HG02938 (cell line): ENCODE data around the gene ACER3.
"Not testable (repeated sequence)": the region's sequence is repeated elsewhere in the genome, so short reads cannot be mapped to it uniquely, and the experiment has no call there.

Source experiments
- ATAC-seq: cut with Tn5 transposase; IDR thresholded peaks from one replicate; pipeline ENCODE4 v1.9.1; 2021; ENCODE audit warnings: mild to moderate bottlenecking, moderate library complexity; ENCODE audit not compliant: unreplicated experiment

The ACER3 gene

DNA sequence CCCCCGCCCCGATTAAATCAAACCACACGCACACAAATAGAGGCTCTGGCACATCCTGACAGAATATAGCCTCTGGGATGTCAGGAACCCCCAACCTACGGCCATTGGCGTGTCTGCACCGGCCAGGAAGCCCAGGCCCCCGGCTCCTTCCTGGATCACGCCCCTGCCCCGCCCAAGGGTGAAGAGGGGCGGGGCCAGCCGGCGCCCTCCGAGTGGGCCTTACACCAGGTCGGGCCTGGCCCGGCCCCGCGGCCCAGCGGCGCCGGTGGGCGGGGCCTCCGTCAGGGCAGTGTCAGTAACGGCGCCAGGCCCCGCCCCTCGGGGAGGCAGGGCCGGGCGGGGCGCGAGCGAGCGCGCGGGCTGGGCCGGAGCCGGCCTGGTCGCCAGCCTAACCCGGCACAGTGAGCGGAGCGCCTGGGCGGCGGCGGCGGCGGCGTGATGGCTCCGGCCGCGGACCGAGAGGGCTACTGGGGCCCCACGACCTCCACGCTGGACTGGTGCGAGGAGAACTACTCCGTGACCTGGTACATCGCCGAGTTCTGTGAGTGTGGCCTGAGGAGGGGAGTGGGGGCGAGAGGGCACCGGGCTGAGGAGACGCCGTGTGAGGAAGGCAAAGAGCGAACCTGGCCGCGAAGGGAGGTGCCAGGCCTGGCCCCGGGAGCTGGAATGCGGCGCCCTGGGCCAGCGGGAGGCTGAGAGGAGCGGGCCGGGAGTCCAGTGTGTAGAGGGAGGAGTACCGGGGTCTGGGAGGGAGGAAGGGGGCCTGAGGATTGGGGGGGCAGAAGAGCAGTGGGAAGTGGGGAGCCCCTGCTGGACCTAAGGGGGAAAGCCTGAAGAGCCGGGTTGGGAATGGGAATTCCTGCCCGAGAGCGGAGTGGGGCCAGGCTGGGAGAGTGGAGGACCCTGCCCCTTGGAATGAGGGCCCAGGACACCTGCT lies at the start of gene ACER3:
Gene ACER3 (plus strand): TSS at position 380 of the 937 bp plus-strand sequence. CDS start 59 bp downstream, at position 439.
- ATAC-seq: peak; percentile 84

DNA sequence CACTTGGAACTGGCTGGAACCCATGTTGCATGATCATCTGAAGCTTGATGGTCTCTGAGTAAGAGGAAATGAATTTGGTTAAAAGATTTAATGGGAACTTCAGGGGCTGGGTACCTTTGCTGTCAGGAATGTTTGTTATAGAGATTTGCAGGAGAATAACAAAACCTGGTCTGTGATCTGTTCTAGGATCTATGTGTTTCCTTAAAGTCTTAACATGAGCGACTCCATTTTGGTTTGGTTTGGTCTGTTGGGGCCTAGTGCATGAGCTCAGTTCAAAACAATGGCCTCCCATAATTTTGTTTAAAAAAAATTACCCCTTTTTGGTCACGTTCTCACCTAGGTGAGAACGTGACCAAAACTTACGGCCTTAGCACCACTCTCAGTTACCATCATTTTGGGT lies 49.5 kb upstream of the ACER3 start:
- no peak for ATAC-seq

DNA sequence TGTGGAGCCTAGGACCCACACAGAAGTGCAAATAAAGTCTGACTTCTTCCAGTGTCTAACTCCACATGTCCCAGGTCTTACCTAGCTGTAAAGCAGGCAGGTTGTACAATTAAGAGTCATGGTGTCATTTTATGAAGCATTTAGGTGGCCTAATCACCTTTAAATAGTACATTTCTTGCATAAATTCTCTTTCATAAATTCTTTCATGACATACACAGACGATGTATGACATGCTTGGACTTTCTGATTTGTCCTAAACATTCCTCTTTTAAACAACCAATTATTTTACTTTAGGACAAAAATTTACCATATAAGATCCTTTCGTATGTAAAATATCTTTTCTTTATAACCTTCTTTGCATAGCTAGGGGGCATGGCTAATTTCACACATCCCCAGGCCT lies 46.3 kb upstream of the ACER3 start:
- no peak for ATAC-seq

DNA sequence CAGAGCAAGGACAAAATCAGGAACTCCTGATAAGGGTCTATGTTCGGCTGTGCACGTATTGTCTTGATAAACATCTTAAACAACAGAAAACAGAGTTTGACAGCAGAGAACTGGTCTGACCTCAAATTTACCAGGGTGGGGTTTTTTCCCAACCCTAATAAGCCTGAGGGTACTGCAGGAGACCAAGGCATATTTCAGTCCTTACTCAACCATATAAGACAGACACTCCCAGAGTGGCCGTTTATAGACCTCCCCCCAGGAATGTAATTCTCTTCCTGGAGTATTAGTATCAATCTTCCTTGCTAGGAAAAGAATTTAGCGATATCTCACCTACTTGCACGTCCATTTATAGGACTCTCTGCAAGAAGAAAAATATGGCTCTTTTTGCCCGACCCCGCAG lies 45.0 kb upstream of the ACER3 start:
- ATAC-seq: not testable (repeated sequence)

DNA sequence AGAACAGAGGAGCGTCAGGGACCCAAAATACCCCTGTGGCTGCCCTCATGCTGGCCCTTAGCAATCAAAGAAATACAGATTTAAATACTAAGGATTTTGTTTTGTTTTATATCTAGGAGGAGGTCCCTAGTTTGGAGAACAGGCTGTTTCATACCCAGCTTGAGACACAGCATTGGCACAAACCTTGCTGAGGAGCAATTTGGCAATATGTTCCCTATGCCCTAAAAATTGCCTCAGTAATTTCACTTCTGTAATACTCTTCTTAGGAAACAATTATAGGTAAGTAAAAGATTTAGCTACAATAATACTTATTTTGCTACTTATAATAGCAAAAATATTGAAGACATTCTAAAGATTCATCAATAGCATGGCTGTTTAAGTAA lies 40.5 kb upstream of the ACER3 start:
- no peak for ATAC-seq

DNA sequence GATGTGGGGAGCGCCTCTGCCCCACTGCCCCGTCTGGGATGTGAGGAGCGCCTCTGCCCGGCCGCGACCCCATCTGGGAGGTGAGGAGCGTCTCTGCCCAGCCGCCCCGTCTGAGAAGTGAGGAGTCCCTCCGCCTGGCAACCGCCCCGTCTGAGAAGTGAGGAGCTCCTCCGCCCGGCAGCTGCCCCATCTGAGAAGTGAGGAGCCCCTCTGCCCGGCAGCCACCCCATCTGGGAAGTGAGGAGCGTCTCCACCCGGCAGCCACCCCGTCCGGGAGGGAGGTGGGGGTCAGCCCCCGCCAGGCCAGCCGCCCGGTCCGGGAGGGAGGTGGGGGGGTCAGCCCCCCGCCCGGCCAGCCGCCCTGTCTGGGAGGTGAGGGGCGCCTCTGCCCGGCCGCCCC lies 39.3 kb upstream of the ACER3 start:
- ATAC-seq: not testable (repeated sequence)

DNA sequence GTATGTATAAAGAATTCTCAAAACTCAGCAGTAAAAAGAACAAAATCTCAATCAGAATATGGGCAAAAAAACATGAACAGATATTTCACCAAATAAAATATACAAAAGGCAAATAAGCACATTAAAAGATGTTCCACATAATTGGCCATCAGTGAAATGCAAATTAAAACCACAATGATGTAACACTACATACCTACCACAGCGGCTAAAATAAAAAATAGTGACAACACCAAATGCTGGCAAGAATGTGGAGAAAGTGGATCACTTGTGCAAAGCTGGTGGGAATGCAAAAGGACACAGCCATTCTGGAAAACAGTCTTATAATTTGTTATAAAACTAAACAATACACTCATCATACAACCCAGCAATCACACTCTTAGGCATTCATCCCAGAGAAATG lies 38.3 kb upstream of the ACER3 start:
- no peak for ATAC-seq

DNA sequence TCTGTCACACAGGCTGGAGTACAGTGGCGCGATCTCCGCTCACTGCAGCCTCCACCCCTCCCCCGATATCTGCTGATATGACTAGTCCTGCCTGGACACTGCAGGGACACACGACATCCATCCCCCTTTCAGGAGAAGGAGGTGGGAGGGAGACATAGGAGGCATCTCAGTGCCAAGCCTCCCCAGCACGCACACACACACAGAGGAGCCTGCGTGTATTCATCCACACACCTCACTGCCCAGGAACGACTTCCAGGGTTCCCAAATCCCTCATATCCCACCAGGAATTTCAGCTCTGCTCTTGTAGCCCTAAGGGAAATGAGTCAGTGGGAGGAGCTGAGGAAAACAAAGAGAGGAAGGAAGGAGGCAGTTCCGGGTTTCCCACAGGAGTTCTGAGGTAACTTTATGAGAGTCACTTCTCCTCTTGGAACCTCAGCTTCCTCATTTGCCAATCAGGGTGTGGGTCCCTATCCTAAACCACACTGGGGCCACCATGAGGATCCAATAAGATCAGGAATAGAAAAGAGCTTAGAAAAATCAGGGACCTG lies 37.2 kb upstream of the ACER3 start:
- no peak for ATAC-seq

DNA sequence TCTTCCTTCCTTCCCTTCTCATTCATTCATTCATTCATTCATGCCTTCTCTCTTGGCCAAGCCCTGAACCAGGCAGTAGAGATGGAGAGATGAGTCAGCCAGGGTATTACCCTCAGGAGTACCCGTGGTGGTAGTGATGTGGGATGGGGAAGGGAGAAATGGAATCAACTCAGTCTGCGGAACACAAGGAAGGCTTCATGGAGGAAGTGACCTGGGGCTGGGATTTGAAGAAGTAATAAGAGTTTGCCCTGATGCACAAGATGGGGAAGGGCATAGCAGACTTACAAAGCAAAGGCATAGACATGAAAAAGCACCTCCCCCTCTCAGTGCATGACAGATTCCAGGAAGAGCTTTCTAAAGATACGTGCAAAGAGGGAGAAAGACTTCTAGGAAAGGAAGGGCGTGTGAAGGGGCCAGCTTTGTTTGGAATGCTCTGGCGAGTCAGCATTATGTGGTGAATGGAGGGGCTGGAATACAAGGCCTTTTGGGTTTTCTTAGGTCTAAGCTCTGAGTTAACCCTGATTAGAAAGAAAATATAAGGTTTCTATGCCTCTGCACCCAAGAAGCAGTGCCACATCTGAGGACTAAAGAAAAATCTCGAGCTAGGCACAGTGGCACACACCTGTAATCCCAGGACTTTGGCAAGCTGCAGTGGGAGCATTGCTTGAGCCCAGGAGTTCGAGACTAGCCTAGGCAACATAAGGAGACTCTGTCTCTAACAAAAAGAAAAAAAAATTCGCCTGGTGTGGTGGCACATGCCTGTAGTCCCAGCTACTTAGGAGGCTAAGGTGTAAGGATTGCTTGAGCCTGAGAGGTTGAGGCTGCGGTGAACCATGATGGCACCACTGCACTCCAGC lies 36.4 kb upstream of the ACER3 start:
- no peak for ATAC-seq

DNA sequence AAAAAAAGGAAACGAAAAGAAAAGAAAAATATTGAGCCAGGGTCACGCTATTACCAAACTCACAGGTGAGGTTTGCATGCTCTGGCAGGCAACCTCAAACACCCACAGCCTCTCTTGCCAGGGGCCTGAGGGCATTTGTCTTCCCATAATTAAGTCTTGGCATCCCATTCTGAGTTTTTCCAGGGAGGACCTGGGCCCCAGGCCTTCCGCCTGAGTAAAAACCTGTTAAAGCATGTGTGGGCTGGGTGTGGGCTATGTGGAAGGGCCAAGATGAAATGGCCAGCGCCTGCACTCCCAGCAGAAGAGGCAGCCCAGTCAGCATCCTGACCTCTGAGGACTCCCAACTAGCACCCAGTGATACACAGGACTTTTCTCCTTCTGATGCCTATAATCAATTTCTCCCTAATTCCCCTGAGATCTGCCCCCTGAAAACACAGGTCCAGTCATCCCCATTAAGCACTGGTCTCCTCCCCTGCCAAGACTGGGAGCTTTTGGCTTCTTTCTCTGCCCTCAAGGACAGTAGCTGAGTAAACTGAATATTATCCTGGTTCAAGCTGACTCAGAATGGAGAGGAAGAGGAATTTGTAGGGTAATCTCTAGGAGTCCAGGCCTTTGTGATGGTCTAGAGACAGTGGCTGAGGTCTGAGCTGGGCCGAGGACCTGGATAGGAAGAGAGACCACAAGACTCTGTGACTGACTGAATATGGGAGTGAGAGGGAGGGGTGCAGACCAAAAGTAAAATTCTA lies 35.6 kb upstream of the ACER3 start:
- ATAC-seq: no peak

DNA sequence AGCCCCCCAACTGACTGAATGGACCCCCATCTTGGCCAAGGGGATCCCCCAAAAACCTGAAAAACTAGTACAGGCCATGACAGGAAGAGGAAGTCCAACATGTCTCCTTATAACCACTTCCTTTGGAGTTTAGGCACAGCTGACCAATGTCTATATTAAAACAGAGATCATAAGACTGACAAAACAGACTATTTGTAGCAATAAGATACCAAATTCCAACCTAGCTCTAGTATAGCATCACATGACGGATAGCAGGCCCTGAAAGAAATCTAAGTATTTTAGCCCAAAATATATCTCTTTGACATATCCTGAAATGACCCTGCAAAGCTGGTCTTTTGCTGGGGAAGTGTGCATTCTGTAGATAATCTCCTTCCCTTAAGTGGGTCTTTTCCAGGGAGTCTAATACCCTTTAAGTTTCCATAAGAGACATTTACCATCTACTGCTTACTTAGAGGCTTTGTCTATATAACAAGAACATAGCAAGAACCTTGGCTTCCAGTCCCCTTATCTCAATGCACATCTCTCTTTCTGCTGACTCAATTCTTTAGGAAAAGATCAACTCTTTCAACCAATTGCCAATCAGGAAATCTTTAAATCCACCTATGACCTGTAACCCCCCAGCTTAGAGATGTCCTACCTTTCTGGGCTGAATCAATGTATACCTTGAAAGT lies 34.9 kb upstream of the ACER3 start:
- ATAC-seq: no peak

DNA sequence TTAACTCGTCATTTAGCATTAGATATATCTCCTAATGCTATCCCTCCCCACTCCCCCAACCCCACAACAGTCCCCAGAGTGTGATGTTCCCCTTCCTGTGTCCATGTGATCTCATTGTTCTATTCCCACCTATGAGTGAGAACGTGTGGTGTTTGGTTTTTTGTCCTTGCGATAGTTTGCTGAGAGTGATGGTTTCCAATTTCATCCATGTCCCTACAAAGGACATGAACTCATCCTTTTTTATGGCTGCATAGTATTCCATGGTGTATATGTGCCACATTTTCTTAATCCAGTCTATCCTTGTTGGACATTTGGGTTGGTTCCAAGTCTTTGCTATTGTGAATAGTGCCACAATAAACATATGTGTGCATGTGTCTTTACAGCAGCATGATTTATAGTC lies 34.2 kb upstream of the ACER3 start:
- ATAC-seq: not testable (repeated sequence)

DNA sequence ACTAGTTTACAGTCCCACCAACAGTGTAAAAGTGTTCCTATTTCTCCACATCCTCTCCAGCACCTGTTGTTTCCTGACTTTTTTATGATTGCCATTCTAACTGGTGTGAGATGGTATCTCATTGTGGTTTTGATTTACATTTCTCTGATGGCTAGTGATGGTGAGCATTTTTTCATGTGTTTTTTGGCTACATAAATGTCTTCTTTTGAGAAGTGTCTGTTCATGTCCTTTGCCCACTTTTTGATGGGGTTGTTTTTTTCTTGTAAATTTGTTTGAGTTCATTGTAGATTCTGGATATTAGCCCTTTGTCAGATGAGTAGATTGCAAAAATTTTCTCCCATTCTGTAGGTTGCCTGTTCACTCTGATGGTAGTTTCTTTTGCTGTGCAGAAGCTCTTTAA lies 33.7 kb upstream of the ACER3 start:
- not testable (repeated sequence) for ATAC-seq

DNA sequence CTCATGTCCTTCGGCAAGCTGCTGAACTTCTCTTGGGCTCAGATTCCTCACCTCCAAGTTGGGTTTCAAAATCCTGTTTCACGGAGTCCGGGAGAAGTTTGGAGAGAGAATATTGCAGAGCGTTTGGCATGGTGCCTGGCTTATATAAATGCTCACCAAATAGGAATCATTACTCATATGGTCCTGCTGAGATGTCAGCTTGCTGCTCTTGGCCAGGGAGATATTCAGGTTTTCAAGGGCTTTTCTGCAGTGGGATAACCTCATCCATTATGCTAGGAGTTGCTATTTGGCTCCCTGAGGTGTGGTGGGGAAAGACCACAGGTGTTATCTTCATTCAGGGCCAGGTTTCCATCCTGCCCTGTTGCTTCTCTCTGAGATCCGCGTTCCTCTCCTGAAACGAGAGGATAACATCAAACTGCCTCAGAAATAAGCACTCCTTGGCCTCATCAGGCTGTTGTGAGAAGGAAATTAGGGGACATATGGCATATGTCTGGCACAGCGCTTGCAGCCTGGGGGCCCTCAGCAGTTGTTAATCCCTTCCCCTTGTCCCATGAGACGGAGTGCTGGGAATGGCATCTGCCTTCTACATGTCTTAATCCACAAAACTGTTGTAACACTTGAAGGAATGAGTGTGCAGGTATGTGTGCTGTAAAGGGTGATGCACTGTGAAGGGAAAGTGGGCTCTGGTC lies 29.9 kb upstream of the ACER3 start:
- ATAC-seq: no peak

DNA sequence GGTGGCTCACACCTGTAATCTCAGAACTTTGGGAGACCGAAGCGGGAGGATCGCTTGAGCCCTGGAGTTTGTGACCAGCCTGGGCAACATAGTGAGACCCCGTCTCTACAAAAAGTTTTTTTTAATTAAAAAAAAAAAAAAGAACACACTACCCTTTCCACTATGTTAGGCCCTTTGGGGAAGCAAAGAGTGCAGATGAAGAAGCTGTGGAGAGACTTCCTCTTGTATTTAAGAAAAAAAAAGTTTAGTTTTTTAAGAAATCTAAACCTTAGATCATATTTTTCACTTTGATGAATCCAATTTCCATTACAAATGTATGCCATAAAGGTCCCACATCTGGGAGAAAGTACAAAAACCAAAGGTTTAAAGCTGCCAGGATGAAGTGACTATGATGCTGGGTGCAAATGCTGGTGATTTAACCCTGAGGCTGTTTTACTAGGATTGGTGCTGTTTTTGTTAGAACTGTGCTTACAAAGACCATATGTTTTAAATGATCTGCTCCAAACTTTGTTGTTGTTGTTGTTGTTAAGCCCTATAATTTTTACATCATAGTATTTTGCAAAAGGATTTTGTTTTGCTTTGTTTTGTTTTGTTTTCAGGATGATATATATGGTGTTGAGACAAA lies 28.9 kb upstream of the ACER3 start:
- no peak for ATAC-seq

DNA sequence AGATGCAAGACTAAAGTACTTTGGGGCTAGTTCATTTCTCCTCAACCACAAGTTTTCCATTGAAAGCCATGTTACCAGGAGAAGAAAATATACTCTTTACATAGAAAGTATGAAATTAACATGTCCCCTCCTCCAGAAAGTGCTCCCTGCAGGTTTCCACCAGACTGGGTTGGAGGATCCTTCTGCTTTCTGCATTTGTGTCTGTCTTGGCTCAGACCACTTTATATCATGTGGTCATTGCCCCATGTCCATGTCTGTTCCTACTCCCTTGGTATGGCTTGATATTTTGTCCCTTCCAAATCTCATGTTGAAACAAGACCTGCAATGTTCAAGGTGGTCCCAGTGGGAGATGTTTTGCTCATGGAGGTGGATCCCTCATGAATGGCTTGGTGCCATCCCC lies 28.4 kb upstream of the ACER3 start:
- ATAC-seq: no peak

DNA sequence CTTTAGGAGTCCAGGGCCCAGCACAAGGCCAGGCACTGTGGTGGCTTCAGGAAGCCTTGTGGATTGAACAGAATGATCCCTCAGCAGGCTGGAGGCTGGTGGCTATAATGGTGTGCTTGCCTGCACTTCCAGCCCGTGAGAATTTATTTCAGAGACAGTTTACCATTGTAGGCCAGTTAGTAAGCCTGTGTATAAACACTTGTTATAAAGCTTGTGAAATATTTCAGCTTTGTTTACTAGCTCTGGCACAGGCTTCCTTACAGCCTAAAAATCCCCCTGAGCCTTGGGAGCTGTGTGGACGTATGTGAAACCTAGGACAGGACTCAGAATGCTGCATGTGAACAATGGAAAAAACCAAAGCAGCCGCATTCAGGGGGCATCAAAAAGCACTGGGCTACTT lies 26.6 kb upstream of the ACER3 start:
- ATAC-seq: no peak

DNA sequence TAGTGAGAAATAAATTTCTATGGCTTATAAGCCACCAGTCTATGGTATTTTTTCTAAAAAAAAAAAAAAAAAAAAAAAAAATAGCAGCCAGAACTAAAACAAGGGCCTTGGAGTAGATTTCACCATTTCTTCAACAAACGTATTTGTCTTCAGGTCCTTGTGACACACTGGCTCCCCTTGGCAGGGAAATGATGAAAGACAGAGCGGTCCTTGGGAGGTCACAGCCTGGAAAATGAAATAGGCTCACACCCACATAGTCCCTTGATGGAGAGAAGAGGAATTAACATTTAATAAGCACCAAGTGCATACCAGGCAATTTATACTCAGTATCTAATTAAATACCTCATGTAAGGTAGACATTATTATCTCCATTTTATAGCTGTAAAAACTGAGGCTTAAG lies 25.7 kb upstream of the ACER3 start:
- ATAC-seq: no peak

DNA sequence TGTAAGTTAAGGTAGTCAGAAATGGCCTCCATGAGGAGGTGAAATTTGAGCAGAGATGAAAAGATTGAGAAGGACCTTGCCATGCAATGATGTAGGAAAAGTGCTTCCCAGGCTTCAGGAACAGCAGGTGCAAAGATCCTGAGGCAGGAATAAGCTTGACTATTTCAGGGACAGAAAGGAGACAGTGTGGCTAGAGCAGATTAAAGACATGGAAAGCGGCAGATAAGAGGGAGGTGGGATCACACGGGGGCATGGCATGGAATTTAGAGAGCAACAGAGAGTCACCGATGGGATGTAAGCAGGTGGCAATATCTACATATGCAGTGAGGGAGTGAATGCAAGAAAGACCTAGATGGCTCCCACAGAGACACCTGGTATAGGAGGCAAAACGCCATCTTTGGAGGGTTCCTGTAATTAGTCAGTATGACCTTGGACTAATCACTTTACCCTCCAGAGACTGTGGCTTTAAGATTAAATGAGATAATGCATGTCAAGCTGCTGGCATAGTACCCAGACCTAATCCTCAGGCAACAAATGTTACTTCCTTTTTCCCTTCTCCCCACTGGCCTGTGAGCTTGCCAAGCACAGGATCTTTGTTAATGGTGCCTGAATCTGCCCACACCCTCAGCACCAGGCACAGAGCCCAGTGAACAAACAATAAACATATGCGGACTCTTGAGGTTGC lies 24.6 kb upstream of the ACER3 start:
- ATAC-seq: no peak
